GM18519 (cell line): ENCODE results near the gene CIRBP.
"Not testable (repeated sequence)": the region's sequence is repeated elsewhere in the genome, so short reads cannot be mapped to it uniquely, and the experiment has no call there.

Source experiments
- ATAC-seq: cut with Tn5 transposase; IDR thresholded peaks from one replicate; pipeline ENCODE4 v1.9.1; 2021; ENCODE audit warnings: mild to moderate bottlenecking, moderate library complexity; ENCODE audit not compliant: unreplicated experiment, low FRiP score

The CIRBP gene

GRCh38 chr19:1305354-1305753, 36.2 kb downstream of the CIRBP start:
- ATAC-seq = not testable (repeated sequence)

GRCh38 chr19:1307320-1307719, 38.2 kb downstream of the CIRBP start:
- ATAC-seq = no peak

DNA sequence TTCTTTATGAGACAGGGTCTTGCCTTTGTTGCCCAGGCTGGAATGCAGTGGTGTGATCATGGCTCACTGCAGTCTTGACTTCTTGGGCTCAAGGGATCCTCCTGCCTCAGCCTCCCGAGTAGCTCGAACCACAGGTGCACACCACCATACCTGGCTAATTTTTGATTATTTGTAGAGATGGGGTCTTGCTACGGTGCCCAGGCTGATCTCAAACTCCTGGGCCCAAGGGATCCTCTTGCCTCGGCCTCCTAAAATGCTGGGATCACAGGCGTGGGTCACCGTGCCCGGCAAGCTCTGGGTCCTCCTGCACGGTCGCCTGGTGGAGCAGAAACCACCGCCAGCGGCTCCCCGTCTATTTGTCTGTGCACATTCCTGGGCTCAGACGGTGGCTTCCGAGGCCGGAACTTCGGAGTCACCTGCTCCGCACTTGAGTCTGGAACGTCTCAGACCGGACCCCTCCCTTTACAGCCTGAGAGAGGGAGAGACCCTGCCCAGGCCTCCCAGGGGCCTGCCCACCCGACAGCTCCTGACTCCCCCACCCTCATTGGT, 38.7 kb downstream of the CIRBP start:
- no peak for ATAC-seq

DNA sequence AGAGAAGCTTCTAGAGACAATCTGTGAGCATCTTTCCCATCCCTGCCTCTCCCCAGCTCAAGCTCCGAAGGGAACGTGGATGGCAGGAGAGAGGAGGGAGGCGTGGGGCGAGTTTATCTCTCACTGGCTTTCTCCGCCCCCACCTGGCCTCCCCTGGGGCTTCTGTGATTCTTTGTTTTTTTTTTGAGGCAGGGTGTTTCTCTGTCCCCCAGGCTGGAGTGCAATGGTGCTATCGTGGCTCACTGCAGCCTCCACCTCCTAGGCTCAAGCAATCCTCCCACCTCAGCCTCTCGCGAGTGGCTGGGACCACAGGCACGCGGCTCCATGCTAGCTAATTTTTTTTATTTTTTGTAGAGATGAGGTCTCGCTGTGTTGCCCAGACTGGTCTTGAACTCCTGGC, 39.6 kb downstream of the CIRBP start:
- ATAC-seq = no peak

- ATAC-seq = no peak
Measured at GRCh38 chr19:1309977-1310852, 41.1 kb downstream of the CIRBP start.

- ATAC-seq = no peak
Measured at GRCh38 chr19:1310853-1311180, 41.7 kb downstream of the CIRBP start.

GRCh38 chr19:1311543-1312091, 42.5 kb downstream of the CIRBP start:
- no peak for ATAC-seq

DNA sequence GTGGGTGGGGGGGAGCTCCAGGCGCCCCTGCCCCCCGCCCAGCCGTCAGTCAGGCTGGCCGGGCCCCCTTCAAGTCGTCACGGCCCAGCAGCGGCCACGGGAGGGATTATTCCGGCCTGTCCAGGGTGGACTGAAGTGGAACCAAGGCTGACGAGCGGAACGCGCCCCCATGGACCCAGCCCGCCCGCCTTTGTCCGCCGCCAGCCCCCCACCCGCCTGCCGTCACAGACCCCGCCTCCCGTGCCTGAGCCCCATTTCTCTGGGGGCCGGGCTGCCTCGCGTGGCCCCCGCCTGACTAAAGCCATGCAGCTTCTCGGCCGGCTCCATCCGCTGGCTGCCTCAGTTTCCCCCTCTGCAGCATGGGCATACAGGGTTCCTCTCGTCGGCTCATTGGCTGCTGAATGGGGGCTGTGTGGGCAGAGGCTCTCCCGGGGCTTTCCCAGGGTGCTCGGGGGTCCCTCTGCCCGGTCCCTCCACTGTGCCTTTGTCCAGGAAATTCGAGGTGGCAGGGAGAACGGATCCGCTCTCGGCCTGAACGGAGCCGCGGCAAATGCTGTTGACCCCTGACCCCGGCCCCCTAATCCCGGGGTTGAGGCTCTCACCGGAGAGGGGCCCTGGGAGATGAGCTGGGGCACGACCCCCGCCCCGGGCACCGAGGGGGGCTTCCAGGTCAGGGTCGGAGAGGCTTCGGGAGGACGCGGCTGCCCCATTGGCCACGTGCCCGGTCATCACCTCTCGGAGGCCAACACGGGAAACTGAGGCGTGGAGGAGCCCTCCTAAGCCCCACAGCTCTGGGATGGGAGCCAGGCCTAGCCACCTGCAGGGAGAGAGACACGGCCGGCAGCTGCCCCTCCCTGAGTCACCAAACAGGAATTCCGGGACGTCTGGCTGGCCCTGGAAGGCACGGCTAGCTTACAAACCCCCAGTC, 43.9 kb downstream of the CIRBP start:
- no peak for ATAC-seq

DNA sequence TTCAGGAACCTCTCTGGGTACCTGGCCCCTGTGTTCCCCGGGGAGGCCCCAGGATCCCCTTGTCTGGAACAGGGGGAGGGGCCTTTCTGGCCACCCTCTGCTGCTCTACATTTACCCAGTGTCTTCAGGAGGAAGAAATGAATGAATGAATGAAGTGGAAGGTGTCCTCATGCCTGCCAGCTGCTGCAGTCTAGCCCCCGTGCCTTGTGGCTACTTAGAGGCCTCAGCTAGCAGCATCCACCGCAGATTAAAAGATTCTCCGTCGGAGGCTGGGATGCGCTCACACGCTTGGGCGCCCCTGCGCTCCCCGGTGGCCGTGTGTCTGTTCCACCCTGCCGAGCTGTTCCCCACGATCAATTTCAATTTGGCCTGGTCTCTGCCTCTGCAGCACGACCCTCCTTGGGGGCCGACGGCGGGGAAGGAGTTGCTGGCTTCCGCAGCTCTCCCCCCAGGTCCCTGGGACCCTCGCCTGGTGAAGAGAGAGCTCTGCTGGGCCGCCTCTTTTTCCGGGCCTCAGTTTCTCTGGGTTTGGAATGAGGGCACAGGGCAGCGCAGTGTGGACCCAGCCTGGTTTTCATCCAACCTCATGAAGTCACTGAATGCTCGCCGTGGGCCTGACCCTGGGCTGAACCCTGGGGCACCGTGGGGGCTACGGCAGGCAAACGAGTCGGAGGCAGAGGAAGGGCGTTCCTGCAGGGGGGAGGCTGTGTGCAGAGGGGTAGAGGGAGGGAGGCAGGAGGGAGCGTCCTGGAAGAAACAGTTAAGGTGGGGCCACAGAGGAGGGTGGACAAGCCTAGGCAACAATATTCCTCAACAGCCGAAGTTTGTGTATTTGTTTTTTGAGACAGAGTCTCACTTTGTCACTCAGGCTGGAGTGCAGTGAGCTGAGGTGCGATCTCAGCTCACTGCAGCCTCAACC, 44.8 kb downstream of the CIRBP start:
- no peak for ATAC-seq

DNA sequence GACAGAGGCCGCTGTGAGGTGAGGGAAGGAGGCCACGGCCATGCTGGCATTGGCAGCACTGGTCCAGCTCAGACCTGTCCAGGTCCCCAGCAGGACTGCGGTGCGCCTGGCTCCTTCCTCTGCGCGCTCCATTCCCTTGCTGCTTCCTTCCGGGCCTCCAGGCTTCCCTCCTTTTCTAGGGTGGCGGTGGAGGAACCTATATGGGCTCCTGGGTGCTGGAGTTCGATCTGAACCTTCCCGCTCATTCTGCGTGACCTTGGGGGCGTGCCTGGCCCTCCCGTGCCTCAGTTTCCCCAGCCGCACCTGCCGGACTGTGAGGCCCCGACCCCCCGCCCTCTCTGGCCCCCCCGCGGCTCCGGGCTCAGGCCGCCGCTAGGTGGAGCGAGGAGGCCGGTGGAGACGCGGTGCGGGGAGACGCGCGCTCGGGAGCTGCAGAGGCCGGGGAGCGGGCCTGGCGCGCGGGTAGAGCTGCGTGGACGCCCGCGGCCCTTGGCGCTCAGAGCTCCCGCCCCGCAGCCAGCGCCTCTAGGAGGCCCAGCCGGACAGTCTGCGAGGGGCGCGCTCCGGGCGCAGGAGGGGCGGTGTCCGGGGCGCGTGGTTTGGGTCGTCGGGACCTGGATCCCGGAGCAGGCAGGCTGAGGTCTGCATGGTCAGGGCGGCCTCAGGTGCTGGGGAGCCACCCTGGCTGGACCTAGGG, 46.5 kb downstream of the CIRBP start:
- no peak for ATAC-seq

GRCh38 chr19:1316466-1316865, 47.3 kb downstream of the CIRBP start:
- no peak for ATAC-seq

GRCh38 chr19:1317274-1318003, 48.3 kb downstream of the CIRBP start:
- ATAC-seq = no peak

DNA sequence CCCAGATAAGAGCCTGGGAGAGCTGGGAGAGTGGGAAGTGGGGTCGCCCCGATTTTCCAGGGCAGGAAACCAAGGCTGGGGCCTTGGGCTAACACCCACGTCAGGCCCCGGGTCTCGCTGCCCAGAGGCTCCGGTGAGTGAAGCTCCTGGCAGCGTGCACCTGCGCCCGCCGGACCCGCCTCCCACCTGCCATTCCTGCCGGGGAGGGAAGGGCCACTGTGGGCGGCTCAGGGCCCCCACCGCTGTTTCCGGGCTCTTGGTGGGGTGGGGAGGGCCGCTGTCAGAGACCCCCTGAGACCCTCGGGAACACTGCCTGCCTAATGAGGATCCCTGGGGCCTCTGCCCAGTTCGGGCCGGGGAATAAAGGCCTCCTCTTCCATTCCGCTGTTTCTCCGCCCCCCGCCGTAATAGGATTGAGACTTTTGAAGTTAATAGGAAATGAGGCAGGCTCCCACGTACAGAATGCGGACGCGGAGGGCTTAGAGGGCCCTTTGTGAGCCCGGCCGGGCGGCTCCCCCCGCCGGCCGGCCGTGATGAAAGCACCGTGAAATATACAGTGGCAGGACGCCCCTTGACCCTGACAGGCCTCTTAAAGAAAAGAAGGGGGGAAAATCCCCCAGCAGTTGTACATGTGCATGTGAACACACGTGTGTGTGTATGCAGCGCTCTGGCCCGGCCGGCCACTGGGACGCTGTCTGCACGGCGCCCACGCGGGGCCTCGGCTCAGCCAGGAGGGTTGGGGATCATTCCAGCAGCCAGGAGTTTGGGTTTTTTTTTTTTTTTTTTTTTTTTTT, 49.7 kb downstream of the CIRBP start:
- ATAC-seq = no peak

- not testable (repeated sequence) for ATAC-seq
Measured at GRCh38 chr19:1320282-1320650, 51.1 kb downstream of the CIRBP start.

GRCh38 chr19:1321539-1321938, 52.4 kb downstream of the CIRBP start:
- ATAC-seq = no peak

GRCh38 chr19:1322198-1322981, 53.3 kb downstream of the CIRBP start:
- ATAC-seq = no peak

DNA sequence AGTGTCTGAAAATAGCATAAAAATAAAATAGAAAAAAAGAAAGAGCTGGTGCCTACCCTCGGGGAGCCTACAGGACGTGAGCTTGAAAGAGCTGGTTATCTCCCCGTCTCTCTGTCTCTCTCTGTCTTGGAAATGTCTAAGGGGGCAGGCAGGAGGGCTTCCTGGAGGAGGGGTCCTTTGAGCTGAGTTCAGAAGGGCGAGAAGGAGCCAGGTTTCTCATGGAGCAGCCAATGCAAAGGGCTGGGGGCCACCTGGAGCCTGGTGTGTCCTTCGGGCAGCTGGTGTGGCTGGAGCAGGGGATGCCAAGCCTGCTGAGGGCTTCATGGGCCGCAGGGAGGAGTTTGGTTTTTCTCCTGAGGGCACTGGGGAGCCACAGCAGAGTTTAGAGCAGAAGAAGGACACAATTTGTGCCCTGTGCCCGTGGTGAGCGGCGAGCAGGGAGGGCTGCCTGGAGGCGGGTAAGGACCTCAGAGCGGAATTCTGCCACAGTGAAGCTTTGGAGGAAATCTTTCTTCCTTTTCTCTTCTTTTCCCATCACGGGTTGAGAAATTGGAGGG, 55.2 kb downstream of the CIRBP start:
- ATAC-seq = no peak
